HG03457 (cell line): ENCODE results near the gene VPS54.
"Not testable (repeated sequence)": the region's sequence is repeated elsewhere in the genome, so short reads cannot be mapped to it uniquely, and the experiment has no call there.

Experiments used
- ATAC-seq: cut with Tn5 transposase; IDR thresholded peaks from one replicate; pipeline ENCODE4 v1.9.1; 2021; ENCODE audit warnings: moderate number of reproducible peaks; ENCODE audit not compliant: unreplicated experiment

The VPS54 gene

GRCh38 chr2:63849381-63850203 is 169.6 kb downstream of the VPS54 start:
- no peak for ATAC-seq

DNA sequence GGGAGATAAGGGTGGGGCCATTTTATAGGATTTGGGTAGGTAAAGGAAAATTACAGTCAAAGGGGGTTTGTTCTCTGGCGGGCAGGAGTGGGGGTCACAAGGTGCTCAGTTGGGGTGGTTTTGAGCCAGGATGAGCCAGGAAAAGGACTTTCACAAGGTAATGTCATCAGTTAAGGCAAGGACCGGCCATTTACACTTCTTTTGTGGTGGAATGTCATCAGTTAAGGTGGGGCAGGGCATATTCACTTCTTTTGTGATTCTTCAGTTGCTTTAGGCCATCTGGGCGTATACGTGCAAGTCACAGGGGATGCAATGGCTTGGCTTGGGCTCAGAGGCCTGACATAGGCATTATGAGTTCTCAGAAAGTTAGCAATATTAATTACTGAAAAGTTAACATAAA is 171.7 kb downstream of the VPS54 start:
- ATAC-seq: not testable (repeated sequence)

DNA sequence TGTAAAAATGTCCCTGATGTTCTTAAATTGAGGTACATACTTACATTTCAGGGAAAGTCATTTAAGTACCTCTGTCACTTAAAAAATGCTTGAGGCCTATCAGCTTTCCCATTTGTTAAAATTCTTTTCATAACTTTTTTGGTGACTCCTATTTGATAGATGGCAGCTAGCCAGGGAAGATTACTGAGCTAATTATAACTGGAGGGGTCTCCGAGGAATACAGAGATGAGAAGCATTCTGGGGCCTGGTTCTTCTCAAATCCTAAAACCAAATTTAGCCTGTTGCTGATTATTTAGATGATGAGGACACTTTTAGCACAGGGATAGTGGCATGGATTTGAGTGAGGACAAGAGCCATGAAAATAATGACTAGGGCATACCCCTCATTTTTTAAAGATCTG is 172.7 kb downstream of the VPS54 start:
- no peak for ATAC-seq

DNA sequence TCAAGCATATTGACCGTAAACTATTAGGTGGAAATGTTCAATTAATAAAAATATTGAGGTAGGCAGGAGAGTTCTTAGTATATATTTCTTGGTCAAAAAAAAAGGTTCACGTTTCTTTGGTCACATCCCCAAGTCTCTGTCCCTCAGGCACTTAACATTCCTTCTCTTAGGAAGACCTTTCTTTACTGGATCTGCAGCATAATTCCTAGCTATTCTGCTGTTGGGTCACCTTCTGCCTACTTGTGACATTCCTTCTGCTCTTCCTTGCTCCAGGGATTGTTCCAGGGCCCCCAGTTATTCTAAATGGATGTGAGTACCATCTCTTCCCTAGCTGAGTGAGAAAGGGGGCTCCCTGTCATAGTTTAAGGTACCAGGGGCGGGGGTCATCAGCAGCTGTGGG is 173.4 kb downstream of the VPS54 start:
- no peak for ATAC-seq

DNA sequence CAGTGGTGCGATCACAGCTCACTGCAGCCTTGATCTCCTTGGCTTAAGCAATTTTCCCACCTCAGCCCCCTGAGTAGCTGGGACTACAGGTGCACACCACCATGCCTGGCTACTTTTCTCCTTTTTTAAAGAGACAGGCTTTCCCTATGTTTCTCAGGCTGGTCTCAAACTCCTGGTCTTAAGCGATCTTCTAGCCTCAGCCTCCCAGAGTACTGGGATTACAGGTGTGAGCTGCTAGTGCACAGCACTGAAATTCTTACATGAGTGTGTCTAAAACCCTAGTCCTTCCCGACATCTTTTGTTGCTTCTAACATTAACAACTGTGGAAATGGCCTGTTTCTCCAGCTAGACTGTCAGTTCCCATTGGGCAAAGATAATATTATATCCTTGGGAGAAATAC is 174.6 kb downstream of the VPS54 start:
- ATAC-seq: no peak

GRCh38 chr2:63843791-63844190 is 175.4 kb downstream of the VPS54 start:
- no peak for ATAC-seq

DNA sequence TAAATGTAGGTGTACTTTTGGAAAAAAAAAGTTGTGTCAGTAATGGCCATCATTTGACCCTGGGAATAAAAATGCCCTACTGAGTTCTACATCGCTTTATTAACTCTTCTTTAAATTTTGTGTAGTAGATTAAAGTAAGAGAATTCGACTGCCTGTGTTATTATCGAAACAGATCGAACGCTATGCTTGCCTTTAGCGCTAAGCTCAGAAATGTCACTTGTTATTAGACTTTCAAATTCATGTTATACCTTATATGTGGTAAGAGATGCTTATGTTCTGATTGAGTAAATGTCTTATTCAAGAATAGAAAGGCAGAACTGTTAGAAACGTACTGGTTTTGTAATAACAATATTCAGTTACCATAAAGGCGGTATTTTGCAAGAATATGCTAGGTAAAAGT is 176.1 kb downstream of the VPS54 start:
- no peak for ATAC-seq

DNA sequence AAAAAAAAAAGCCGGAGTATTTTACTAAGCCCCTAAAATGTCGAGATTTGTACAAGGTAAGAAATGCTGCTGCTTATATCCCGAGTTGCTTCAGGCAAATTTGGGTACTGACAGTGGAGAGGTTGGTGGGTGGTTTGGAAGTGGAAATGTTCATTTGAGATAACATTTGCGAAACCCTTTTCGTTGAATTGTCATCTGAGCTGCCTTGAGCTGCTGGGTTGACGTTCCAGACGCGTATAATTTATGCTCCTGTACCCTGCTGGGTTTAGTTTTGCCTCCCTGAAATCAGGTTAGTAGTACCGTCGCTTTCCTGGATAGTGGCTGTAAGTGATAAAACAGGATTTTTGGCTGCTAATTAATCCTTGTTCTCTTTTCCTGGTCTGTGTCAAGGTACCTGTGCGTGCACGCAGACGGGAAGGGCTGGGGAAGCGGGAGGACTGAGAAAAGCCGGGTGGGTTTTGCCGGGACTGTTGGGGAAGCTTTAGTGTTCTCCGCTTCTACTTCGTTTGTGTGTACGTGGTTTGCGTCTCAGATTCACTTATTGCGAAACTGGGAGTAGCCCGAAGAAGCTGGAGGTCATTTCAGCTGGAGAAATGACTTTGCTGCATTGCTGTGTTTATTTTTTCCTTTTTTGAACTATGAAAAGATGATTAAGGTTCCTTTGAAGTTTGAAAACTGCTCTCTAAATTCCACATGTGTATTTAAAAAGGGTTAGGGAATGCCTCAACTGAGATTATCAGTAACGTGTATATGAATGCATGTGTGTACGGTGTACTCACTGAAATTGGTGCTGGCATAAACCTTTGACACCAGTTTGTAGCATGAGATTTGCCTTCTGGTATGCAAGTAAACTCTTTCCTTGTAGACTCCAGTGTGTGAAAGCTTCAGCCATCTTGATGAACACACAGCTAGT is 176.8 kb downstream of the VPS54 start:
- ATAC-seq: no peak
